Loucy (cell line): ENCODE data around the gene PCDHGC3.

ENCODE experiments used
- CTCF ChIP-seq: fragments of 200-600 bp; sonication (generic); conservative IDR thresholded peaks from 2 replicates; pipeline ENCODE4 v1.5.1; 2014; ENCODE audit warnings: mild to moderate bottlenecking, antibody characterized with exemption, low read length
- EZH2phosphoT487 ChIP-seq: fragments of 200-600 bp; IDR thresholded peaks from 2 replicates; pipeline ENCODE4 v1.6.1; 2018; ENCODE audit warnings: antibody characterized with exemption, mild to moderate bottlenecking, moderate library complexity, borderline replicate concordance

GRCh38 chr5:141496038-141496437, 20.3 kb downstream of the PCDHGC3 start:
- TF ChIP-seq CTCF (no peak), EZH2phosphoT487 (no peak)
